Measurements from ENCODE around the gene STN1.

Gene STN1

DNA sequence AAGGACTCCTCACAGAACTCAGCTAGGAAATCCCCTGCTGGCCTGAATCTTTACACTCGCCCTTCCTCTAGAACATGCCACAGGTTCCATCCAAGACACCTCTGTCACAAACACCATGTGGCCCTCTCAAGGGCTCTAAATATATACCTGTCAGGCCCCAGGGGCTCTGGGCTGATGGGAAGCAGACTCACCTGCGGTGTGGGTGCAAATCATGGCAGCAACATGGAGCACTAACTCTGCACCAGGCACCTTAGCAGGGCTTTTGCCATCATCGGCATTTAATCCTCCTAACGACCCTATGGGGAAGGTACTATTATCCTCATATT lies 80.0 kb downstream of the STN1 start:
- TF ChIP-seq, protein P1, sequence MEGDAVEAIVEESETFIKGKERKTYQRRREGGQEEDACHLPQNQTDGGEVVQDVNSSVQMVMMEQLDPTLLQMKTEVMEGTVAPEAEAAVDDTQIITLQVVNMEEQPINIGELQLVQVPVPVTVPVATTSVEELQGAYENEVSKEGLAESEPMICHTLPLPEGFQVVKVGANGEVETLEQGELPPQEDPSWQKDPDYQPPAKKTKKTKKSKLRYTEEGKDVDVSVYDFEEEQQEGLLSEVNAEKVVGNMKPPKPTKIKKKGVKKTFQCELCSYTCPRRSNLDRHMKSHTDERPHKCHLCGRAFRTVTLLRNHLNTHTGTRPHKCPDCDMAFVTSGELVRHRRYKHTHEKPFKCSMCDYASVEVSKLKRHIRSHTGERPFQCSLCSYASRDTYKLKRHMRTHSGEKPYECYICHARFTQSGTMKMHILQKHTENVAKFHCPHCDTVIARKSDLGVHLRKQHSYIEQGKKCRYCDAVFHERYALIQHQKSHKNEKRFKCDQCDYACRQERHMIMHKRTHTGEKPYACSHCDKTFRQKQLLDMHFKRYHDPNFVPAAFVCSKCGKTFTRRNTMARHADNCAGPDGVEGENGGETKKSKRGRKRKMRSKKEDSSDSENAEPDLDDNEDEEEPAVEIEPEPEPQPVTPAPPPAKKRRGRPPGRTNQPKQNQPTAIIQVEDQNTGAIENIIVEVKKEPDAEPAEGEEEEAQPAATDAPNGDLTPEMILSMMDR (IDR thresholded peaks at IDR 0.05) = no peak
- H3K27ac ChIP-seq = peak overlapping the region in 1 of 2 donors; percentile 28
- no peak overlapping the region for H3K4me3 ChIP-seq
- peak; percentile 19 for DNase-seq (ENCODE audit: low spot score)

DNA sequence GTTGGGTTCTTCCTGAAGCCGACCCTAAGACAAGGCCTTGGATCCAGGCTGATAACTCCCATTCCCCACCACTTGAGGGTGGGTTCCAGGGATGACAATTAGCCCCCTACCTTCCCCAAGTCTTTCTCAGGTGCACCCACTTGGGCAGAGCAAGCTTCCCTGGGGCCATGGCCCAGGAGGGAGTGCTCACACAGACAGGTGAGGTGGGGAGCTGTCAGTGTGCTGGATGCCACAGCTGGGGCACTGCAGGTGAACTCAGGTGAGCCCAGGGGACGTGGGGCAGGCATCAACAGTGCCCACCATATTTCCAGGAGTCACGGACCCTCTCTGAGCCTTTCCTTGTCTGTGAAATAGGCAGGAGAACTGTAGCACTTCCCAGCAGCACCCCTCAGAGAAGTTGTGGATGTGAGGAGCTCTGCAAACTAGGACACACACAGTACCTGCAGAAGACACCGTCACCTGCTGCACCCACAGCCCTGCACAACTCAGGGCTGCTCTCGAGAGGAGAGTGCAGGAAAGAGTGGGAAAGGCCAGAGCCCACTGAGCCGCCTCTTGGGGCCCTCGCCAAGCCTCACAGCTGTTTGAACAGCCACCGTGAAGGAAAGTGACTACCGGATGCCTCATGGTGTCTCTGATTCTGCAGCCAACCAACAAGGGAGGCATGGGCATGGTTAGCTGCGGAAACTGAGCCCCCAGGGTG lies 80.5 kb downstream of the STN1 start:
- TF ChIP-seq, protein P1 (IDR thresholded peaks at IDR 0.05) = no peak
- H3K27ac ChIP-seq = no peak overlapping the region
- no peak overlapping the region for H3K4me3 ChIP-seq
- peak; percentile 58 for DNase-seq (ENCODE audit: low spot score)

DNA sequence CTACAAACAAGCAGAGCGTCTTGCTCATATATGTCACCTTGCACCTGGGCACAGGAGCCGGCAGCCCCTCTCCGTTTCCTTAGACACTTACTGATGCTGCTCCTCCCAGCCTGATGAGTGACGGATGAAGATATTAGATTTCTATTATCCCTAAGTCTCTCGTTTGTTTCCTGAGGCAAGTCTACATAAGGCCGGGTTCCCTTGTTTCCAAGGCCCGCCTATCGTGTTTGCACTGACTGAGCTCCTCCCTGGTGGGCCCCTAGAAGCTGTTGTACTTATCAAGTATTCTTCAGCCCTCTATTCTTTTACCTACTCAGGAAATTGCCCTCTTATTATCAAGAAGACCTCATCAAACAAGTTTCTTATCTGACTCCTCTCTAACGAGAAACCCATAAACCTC lies 81.1 kb downstream of the STN1 start:
- TF ChIP-seq, protein P1 (IDR thresholded peaks at IDR 0.05) = no peak

DNA sequence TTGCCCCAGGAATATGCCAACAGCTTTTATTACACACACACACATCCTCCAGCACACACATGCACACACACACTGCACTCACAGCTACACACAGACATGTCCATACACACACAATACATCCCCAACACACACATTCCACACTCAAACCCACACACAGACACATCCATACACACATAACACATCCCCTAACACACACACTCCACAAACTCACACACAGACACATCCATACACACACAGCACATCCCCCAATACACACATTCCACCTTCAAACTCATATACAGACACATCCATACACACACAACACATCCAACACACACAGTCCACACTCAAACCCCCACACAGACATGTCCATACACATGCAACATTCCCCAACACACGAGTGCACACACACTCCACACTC lies 81.7 kb downstream of the STN1 start:
- TF ChIP-seq, protein P1 (IDR thresholded peaks at IDR 0.05) = no peak
- no peak overlapping the region for H3K4me3 ChIP-seq
- no peak for DNase-seq (ENCODE audit: low spot score)
- no peak overlapping the region for H3K27ac ChIP-seq

More for the DNA sequence above, 81.1 kb downstream of the STN1 start:
- peak; percentile 60 for DNase-seq (ENCODE audit: low spot score)
- H3K27ac ChIP-seq = no peak overlapping the region
- no peak overlapping the region for H3K4me3 ChIP-seq

DNA sequence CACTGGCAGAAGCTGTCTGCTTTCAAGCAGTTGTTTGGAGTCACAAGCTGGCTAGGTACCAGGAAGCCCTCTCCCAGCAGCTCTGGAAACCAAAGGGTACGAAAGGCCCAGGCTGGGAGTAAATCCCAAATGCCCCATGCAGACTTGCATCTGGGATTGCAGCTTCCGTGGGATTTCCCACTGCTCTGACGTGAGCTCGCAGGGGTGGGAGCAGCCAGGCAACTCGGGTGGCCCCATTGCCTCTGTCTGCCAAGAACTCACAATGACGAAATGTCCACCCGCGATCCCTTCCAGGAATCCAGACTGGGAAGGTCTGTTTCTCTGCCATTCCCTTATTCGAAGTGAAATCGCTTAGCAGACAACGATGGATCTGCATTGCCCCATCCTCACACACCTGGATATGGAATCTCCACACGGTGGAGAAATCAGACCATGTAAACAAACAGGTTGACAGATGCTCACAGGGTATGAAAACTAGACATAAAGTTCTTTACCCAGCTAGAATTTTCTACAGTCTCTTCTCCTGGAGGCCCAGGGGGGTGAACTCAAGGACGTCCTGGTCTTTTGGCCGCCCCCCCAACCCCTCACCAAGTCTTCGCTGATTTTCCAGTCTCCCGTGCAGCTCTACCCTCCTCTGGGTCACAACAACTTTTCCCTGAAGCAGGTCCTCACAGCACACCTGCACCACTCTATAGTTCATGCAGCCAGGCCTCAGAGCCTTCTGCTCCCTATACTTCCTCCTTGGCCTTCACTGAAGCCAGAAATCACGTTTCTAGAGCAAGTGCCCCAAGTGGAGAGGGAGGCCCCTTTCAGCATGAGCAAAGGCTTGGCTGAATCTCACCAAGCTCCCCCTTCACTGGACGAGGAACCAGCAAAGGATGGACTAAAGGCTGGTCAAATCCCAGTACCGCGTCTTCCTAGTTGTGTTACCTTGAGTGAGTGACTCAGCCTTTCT lies 82.6 kb downstream of the STN1 start:
- no peak overlapping the region for H3K4me3 ChIP-seq
- peak; percentile 93 for DNase-seq (ENCODE audit: low spot score)

DNA sequence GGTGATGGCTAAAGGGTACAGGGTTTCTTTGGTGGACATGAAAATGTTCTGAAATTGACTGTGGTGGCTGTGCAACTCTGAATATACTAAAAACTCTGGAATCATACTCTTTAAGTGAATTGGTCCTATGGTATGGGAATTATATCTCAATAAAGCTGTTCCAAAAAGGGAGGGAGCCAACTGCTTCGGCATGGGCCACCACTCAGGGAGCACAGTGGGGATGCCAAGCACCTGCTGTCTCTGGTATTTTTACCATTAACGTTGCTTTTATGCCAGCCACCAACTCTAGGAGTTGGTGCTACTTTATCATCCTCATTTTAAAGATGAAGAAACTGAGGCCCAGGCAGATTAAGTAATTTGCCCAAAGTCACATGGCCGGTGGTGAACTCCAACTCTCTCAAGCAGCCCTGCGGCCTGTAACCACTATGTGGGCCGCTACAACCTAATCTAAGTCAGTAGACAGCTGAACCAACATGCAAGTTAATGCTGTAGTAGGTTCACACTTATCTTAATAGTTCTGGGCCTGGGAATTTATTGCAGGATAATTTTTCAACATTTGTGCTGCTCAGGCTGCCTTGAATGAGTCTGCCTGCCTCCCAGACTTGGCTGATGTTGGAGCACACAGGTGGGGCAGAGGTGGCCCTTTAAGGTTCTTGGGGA lies 83.4 kb downstream of the STN1 start:
- H3K27ac ChIP-seq = peak overlapping the region; percentile 15 to 57
- TF ChIP-seq, protein P1 (IDR thresholded peaks at IDR 0.05) = no peak
- H3K4me3 ChIP-seq = no peak overlapping the region
- no peak for DNase-seq (ENCODE audit: low spot score)

More for the DNA sequence above, 82.6 kb downstream of the STN1 start:
- H3K27ac ChIP-seq = peak overlapping the region; percentile 15 to 57
- TF ChIP-seq, protein P1 (IDR thresholded peaks at IDR 0.05) = no peak
